Hepatocyte (in vitro differentiated cells): ENCODE data around the gene P2RY1.

Experiments
- EZH2 ChIP-seq: fragments of 200-600 bp; sonication (generic); IDR thresholded peaks from 2 replicates; pipeline ENCODE4 v1.6.1; 2016; ENCODE audit warnings: antibody characterized with exemption, mild to moderate bottlenecking, borderline replicate concordance
- EZH2phosphoT487 ChIP-seq: fragments of 200-600 bp; sonication (generic); IDR thresholded peaks from one replicate; pipeline ENCODE4 v1.6.1; 2018; ENCODE audit warnings: antibody characterized with exemption, mild to moderate bottlenecking, low read depth, moderate library complexity; ENCODE audit not compliant: unreplicated experiment, severe bottlenecking
- TF ChIP-seq, protein P1 (sequence below): fragments of 200-600 bp; sonication (generic); IDR thresholded peaks from 2 replicates; pipeline ENCODE4 v1.5.1; 2016; ENCODE audit warnings: antibody characterized with exemption, mild to moderate bottlenecking; ENCODE audit not compliant: poor library complexity

DNA sequence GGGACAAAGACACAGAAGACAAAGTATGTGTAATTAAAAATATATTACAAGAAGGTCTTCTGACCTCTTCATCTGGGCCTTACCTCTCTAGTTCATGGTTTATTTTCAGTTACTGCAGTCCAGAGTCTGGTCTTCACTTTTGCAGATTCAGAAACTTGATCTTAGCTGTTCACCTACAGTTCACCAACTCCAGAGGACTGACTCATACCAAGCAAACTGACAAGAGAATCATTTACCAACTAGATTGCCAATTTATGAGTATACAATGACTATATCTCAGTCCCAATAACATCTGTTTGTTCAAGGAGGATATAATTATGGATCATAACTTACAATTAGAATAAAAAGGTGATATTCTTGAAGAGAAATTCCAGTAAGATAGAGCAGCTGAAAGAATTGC lies 9.0 kb downstream of the P2RY1 start:
- TF ChIP-seq, protein P1, sequence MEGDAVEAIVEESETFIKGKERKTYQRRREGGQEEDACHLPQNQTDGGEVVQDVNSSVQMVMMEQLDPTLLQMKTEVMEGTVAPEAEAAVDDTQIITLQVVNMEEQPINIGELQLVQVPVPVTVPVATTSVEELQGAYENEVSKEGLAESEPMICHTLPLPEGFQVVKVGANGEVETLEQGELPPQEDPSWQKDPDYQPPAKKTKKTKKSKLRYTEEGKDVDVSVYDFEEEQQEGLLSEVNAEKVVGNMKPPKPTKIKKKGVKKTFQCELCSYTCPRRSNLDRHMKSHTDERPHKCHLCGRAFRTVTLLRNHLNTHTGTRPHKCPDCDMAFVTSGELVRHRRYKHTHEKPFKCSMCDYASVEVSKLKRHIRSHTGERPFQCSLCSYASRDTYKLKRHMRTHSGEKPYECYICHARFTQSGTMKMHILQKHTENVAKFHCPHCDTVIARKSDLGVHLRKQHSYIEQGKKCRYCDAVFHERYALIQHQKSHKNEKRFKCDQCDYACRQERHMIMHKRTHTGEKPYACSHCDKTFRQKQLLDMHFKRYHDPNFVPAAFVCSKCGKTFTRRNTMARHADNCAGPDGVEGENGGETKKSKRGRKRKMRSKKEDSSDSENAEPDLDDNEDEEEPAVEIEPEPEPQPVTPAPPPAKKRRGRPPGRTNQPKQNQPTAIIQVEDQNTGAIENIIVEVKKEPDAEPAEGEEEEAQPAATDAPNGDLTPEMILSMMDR = no peak
- TF ChIP-seq EZH2 (no peak), EZH2phosphoT487 (no peak)
